HEK293 (cell line): ENCODE results near the gene CLIP3.

Source experiments
- EGR2 ChIP-seq: fragments of 450-650 bp; formaldehyde crosslinking; IDR thresholded peaks from 2 replicates; pipeline ENCODE4 v1.5.1; 2016; ENCODE audit warnings: low read depth, missing biosample characterization, missing genetic modification characterization
- ELK4 ChIP-seq: IDR thresholded peaks from 2 replicates; pipeline ENCODE4 v1.6.1; 2011; ENCODE audit warnings: mild to moderate bottlenecking, low read depth, low read length, borderline replicate concordance
- GLIS1 ChIP-seq: fragments of 450-650 bp; formaldehyde crosslinking; IDR thresholded peaks from 2 replicates; pipeline ENCODE4 v1.5.1; 2016; ENCODE audit warnings: missing biosample characterization, missing genetic modification characterization
- KLF7 ChIP-seq: fragments of 450-650 bp; formaldehyde crosslinking; IDR thresholded peaks from 2 replicates; pipeline ENCODE4 v1.5.1; 2016; ENCODE audit warnings: missing biosample characterization, missing genetic modification characterization, borderline replicate concordance
- PRDM1 ChIP-seq: fragments of 450-650 bp; formaldehyde crosslinking; IDR thresholded peaks from 2 replicates; pipeline ENCODE4; 2016; ENCODE audit warnings: missing biosample characterization, missing genetic modification characterization
- PRDM2 ChIP-seq: fragments of 450-650 bp; formaldehyde crosslinking; IDR thresholded peaks from 2 replicates; pipeline ENCODE4 v1.5.1; 2016; ENCODE audit warnings: missing biosample characterization, missing genetic modification characterization, borderline replicate concordance
- RBAK ChIP-seq: fragments of 450-650 bp; formaldehyde crosslinking; IDR thresholded peaks from 2 replicates; pipeline ENCODE4 v1.5.1; 2016; ENCODE audit warnings: missing biosample characterization, missing genetic modification characterization
- SCRT2 ChIP-seq: fragments of 450-650 bp; formaldehyde crosslinking; IDR thresholded peaks from 2 replicates; pipeline ENCODE4 v1.5.1; 2016; ENCODE audit warnings: missing biosample characterization, missing genetic modification characterization
- SP7 ChIP-seq: fragments of 450-650 bp; formaldehyde crosslinking; IDR thresholded peaks from 2 replicates; pipeline ENCODE4 v1.5.1; 2016; ENCODE audit warnings: missing biosample characterization, missing genetic modification characterization
- YY2 ChIP-seq: fragments of 450-650 bp; formaldehyde crosslinking; IDR thresholded peaks from 2 replicates; pipeline ENCODE4 v1.5.1; 2016; ENCODE audit warnings: missing biosample characterization, missing genetic modification characterization
- ZBTB21 ChIP-seq: fragments of 450-650 bp; formaldehyde crosslinking; IDR thresholded peaks from 2 replicates; pipeline ENCODE4 v1.5.1; 2017; ENCODE audit warnings: missing biosample characterization, missing genetic modification characterization
- ZBTB8A ChIP-seq: fragments of 450-650 bp; formaldehyde crosslinking; IDR thresholded peaks from 2 replicates; pipeline ENCODE4 v1.5.1; 2016; ENCODE audit warnings: missing biosample characterization, missing genetic modification characterization
- ZFP37 ChIP-seq: fragments of 450-650 bp; formaldehyde crosslinking; IDR thresholded peaks from 2 replicates; pipeline ENCODE4 v1.5.1; 2016; ENCODE audit warnings: missing biosample characterization, missing genetic modification characterization
- ZFP69B ChIP-seq: fragments of 450-650 bp; formaldehyde crosslinking; IDR thresholded peaks from 2 replicates; pipeline ENCODE4 v1.5.1; 2016; ENCODE audit warnings: missing biosample characterization, missing genetic modification characterization
- ZNF426 ChIP-seq: fragments of 450-650 bp; formaldehyde crosslinking; IDR thresholded peaks from 2 replicates; pipeline ENCODE4 v1.5.1; 2017; ENCODE audit warnings: missing biosample characterization, missing genetic modification characterization, mild to moderate bottlenecking, inconsistent platforms, moderate library complexity
- ZNF488 ChIP-seq: fragments of 450-650 bp; formaldehyde crosslinking; IDR thresholded peaks from 2 replicates; pipeline ENCODE4 v1.5.1; 2016; ENCODE audit warnings: missing biosample characterization, missing genetic modification characterization
- ZNF510 ChIP-seq: fragments of 450-650 bp; formaldehyde crosslinking; IDR thresholded peaks from 2 replicates; pipeline ENCODE4 v1.5.1; 2018; ENCODE audit warnings: mild to moderate bottlenecking, missing genetic modification characterization, missing biosample characterization; ENCODE audit not compliant: insufficient replicate concordance
- ZNF600 ChIP-seq: fragments of 450-650 bp; formaldehyde crosslinking; IDR thresholded peaks from 2 replicates; pipeline ENCODE4 v1.5.1; 2016; ENCODE audit warnings: missing biosample characterization, missing genetic modification characterization
- ZNF76 ChIP-seq: fragments of 450-650 bp; formaldehyde crosslinking; IDR thresholded peaks from 2 replicates; pipeline ENCODE4; 2016; ENCODE audit warnings: low read depth, missing biosample characterization, missing genetic modification characterization, borderline replicate concordance
- ZNF843 ChIP-seq: fragments of 450-650 bp; formaldehyde crosslinking; IDR thresholded peaks from 2 replicates; pipeline ENCODE4 v1.5.1; 2016; ENCODE audit warnings: missing biosample characterization, missing genetic modification characterization
- TF ChIP-seq, protein P1 (sequence below): fragments of 450-650 bp; formaldehyde crosslinking; IDR thresholded peaks from 2 replicates; pipeline ENCODE4 v1.5.1; 2017; ENCODE audit warnings: missing biosample characterization, mild to moderate bottlenecking, missing genetic modification characterization, moderate library complexity
- TF ChIP-seq, protein P2 (sequence below): fragments of 450-650 bp; formaldehyde crosslinking; IDR thresholded peaks from 2 replicates; pipeline ENCODE4 v1.5.1; 2016; ENCODE audit warnings: missing biosample characterization, missing genetic modification characterization
- TF ChIP-seq, protein P3 (sequence below): fragments of 450-650 bp; formaldehyde crosslinking; IDR thresholded peaks from 2 replicates; pipeline ENCODE4 v1.5.1; 2016; ENCODE audit warnings: missing biosample characterization, missing genetic modification characterization

Gene CLIP3

DNA sequence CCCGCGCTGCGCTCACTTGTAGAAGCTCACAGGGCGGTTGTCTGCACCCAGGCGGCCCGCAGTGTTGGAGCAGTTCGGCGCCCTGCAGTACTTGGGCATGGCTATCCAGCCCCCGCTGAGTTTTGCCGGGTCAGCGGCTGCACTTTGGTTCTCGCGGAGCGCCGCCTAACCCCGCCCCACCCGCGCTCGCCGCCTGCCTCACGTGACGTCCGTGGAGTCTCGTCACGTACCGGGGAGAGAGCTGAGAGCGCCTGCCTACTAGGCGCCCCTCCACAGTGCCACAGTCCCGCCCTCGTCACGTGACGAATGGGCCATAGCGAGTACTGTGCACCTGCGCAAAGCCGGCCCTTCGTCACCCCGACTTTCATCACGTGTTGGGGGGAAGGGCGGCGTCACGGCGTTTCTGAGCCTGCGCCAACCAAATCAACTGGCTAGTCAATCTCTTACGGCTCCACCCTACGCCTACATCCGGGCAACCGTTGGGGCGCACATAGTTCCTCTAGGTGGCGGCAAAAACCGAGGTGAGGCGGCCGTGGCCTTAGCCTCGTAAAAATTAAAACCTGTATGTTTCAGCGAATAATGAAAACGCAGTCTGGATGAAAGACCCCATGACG, 21.6 kb upstream of the CLIP3 start, which contains the start of gene THAP8 (continued):
- TF ChIP-seq YY2 (0 out of 2 replicates have a peak, but pooled peaks have one; percentile 10), ZFP69B (tag by site-specific recombination) (peak; percentile 86), GLIS1 (tag by site-specific recombination) (peak; percentile 93), ZFP37 (tag by site-specific recombination) (peak; percentile 95), RBAK (tag by site-specific recombination) (no peak), ZNF843 (tag by site-specific recombination) (peak; percentile 87), SP7 (peak; percentile 95), PRDM1 (tag by site-specific recombination) (no peak), ZNF510 (tag by site-specific recombination) (no peak), ZBTB21 (tag by site-specific recombination) (peak; percentile 95), KLF7 (tag by site-specific recombination) (peak; percentile 90), ZNF76 (peak; percentile 87), ZNF426 (tag by site-specific recombination) (no peak), EGR2 (tag by site-specific recombination) (no peak), PRDM2 (tag by site-specific recombination) (no peak), ELK4 (no peak), ZNF488 (tag by site-specific recombination) (no peak), ZNF600 (peak; percentile 99), ZBTB8A (peak; percentile 99), SCRT2 (tag by site-specific recombination) (peak; percentile 98)
- TF ChIP-seq, protein P1, sequence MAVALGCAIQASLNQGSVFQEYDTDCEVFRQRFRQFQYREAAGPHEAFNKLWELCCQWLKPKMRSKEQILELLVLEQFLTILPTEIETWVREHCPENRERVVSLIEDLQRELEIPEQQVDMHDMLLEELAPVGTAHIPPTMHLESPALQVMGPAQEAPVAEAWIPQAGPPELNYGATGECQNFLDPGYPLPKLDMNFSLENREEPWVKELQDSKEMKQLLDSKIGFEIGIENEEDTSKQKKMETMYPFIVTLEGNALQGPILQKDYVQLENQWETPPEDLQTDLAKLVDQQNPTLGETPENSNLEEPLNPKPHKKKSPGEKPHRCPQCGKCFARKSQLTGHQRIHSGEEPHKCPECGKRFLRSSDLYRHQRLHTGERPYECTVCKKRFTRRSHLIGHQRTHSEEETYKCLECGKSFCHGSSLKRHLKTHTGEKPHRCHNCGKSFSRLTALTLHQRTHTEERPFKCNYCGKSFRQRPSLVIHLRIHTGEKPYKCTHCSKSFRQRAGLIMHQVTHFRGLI (tag by site-specific recombination), result peak; percentile 36; the same call in 1 of the 2 replicates
- TF ChIP-seq, protein P2, sequence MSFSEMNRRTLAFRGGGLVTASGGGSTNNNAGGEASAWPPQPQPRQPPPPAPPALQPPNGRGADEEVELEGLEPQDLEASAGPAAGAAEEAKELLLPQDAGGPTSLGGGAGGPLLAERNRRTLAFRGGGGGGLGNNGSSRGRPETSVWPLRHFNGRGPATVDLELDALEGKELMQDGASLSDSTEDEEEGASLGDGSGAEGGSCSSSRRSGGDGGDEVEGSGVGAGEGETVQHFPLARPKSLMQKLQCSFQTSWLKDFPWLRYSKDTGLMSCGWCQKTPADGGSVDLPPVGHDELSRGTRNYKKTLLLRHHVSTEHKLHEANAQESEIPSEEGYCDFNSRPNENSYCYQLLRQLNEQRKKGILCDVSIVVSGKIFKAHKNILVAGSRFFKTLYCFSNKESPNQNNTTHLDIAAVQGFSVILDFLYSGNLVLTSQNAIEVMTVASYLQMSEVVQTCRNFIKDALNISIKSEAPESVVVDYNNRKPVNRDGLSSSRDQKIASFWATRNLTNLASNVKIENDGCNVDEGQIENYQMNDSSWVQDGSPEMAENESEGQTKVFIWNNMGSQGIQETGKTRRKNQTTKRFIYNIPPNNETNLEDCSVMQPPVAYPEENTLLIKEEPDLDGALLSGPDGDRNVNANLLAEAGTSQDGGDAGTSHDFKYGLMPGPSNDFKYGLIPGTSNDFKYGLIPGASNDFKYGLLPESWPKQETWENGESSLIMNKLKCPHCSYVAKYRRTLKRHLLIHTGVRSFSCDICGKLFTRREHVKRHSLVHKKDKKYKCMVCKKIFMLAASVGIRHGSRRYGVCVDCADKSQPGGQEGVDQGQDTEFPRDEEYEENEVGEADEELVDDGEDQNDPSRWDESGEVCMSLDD (tag by site-specific recombination), result peak; percentile 100
- TF ChIP-seq, protein P3, sequence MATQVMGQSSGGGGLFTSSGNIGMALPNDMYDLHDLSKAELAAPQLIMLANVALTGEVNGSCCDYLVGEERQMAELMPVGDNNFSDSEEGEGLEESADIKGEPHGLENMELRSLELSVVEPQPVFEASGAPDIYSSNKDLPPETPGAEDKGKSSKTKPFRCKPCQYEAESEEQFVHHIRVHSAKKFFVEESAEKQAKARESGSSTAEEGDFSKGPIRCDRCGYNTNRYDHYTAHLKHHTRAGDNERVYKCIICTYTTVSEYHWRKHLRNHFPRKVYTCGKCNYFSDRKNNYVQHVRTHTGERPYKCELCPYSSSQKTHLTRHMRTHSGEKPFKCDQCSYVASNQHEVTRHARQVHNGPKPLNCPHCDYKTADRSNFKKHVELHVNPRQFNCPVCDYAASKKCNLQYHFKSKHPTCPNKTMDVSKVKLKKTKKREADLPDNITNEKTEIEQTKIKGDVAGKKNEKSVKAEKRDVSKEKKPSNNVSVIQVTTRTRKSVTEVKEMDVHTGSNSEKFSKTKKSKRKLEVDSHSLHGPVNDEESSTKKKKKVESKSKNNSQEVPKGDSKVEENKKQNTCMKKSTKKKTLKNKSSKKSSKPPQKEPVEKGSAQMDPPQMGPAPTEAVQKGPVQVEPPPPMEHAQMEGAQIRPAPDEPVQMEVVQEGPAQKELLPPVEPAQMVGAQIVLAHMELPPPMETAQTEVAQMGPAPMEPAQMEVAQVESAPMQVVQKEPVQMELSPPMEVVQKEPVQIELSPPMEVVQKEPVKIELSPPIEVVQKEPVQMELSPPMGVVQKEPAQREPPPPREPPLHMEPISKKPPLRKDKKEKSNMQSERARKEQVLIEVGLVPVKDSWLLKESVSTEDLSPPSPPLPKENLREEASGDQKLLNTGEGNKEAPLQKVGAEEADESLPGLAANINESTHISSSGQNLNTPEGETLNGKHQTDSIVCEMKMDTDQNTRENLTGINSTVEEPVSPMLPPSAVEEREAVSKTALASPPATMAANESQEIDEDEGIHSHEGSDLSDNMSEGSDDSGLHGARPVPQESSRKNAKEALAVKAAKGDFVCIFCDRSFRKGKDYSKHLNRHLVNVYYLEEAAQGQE (tag by site-specific recombination), result peak; percentile 77; the same call in 1 of the 2 replicates
